ENCODE results near the gene RSL1D1.
"Not testable (repeated sequence)": the region's sequence is repeated elsewhere in the genome, so short reads cannot be mapped to it uniquely, and the experiment has no call there.

The RSL1D1 gene

DNA sequence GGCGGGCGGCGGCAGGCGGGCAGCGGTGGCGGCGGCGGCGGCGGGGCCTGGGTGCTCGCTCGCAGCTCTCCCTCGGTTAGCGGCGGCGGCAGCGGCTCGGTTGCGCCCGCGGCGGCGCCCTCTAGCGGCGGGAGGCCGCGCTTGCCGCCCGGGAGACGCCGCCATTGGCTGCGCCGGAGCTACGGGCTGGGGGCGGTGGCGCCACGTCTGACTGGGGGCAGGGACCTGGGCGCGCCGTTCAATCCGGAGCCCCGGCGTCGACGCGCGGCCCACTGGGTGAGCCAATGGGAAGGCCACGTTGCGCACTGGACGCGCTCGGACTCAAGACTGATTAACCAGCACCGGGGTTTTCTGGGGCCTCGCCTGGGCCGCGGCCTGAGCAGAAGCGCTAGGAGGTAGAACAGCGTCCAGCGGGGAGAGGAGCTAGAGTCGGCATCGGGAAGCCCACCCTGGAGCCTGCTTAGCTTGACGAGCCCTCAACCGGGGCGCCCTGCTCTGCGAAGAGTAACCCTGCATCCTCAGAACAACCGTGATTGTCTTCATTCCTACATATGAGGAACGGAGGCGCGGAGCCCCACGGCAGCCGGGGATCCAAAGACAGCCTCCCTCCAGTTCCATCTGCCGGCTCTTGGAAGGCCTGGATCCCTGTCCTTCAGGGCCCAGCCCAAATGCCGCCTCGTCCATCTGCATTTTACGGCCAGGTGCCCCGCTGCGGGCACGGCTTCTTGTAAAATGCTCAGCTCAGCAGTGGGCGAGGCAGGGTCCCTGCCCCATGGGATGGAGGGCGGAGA is 54.0 kb downstream of the RSL1D1 start, which contains the start of gene ZC3H7A:
Gene ZC3H7A, minus strand, starts transcription at position 93 of the 791 bp plus-strand sequence. CDS start 14,904 bp downstream, outside the sequence.
- no peak for FAIRE-seq

DNA sequence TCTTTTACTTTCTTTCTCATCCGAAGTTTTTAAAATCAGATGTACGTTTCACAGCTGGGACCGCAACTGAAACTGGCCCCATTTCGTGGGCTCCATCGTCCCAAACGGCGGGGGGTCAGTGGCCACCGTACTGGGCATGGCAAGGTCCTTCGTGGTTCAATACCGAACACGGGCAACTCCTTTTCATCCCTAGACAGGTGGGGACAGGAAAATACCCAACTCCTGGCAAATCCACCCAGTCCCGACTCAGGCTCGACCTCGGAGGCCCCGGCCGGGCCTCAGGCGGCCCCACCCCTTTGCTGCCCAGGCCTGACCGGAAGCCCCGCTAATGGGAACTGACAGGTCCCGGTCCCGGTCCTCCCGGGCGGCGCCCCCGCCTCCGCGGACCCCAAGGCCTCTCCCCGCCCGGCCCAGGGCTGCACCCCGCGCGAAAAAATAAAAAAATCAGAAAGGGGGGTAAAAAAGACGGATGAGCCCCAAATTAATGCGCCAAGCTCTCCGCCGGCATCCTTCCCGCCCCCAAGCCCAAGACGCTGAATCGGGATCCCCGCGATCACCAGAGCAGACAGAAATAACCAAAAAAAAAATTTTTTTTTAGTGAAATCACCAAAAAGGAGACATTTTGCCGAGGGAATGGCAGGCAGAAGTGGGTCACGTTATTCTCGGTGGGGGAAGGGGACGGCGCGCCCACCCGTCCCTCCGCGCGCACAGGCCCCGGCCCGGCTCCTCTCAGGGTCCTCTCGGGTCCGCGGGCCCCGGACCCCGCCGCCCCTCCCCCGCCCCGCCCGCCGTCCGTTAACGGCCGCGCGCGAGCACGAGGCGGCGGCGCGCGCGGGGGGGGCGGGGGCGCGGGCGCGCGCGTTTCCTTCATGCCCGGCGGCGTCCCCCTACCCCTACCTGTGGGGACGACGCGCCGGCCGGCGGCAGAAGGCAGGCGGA is 54.8 kb downstream of the RSL1D1 start:
- FAIRE-seq, result no peak

DNA sequence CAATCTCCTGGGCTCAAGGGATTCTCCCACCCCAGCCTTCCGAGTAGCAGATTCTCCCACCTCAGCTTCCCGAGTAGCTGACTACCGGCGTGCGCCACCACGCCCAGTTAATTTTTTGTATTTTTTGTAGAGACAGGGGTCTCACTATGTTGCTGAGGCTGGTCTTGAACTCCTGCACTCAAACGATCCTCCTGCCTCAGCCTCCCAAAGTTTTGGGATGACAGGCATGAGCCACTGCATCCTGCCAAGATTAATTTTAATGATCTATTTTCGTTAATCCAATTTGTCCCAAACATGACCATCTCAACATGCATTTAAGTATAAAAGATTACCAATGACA is 55.5 kb downstream of the RSL1D1 start:
- FAIRE-seq, result no peak

DNA sequence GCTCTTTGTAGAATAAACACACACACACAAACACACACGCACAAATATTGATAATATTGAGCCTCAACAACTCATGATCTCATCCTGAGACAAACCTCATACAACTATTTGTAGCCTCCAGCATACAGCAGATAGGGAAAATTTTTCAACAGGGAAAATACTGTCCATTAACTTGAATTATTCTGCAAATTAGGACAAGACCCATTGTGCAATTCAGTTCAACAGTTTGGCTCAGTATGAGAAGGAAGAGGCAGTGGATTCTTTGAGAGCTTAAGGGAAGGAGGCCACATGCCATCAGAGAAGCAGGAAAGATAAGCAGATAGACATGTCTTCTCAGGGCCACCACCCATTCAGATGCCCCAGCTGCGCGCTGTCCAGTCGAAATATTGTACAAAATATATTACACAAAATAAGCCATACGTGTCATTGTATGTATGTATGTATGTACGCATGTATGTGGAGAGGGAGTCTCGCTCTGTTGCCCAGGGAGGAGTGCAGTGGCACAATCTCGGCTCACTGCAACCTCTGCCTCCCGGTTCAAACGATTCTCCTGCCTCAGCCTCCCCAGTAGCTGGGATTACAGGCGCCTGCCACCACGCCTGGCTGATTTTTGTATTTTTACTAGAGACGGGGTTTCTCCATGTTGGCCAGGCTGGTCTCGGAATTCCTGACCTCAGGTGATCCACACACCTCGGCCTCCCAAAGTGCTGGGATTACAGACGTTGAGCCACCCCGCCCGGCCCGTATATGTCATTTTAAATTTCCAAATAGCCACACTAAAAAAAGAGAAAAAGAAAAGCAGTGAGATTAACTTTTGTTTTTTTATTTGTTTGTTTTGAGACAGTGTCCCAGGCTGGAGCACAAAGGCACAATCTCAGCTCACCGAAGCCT is 56.1 kb downstream of the RSL1D1 start:
- no peak for FAIRE-seq

DNA sequence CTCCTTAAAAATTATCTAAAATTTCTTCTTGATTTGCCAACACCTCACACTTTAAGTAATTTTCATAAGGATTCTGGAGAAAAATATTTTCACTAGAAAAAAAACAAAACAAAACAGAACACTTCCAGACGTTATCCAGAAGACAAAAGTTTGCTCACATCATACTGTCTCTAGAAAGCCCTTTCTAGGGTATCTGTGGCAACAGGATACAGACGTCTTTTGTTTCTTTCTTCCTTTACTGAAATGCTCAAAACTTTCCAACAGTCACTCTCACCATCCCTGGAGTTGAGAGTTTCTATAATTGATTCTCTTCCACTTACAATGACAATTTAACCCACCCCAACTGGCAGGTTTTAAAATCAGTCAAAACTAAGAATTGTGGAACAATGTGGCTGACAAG is 56.9 kb downstream of the RSL1D1 start:
- FAIRE-seq, result no peak

DNA sequence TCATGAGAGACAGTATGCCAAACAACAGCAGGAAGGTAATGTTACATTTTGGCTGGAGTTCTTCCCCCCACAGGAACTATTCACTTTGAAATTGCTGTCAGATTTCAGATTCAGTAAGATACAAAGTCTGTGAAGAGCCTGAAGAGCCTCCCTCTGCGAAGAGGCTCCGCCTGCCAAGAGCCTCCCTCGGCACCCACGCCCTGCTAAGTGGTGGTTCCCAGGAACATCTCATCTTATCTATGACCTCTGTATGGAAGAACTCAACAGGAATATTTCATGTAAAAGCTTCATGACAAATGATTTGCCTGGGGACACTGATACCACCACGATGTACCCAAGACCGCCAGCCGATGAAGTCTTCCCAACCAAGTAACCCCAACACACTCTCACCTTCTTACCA is 57.5 kb downstream of the RSL1D1 start:
- FAIRE-seq, result no peak

DNA sequence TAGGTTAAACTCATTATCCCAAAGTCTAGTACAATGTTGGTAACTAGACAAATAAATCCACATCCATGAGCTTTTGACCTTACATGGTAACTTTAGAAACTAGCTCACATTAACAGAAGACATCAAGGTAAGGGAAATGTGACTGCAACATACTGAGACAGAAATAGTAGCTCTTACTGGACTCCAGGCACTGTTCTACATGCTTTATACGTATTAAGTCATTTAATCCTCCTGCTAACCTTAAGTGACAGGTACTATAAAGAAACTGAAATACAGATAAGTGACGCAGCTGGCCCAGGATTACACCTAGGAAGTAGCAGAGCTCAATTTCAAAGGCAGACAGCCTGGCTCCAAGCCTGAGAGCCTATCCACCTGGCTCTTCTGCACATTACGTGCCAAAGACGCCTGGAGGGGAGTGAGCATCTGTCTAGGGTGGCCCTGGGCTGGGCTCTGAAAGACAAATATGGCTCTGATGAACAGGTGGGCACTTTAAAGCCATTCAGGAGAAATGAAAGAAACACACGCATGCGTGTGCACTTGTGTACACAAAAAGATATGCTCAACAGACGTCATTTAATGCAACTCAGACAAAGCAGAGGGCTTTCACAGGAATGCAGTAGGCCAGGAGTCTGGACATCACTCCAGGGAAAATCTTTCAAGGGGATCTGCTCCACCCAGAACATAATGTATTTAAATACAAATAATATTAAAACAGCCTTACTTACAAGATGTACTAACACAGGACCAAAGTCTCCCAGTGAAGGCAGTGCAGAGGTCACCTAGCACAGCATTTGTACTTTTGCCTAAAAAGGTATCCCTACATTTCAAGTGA is 58.7 kb downstream of the RSL1D1 start:
- no peak for FAIRE-seq

DNA sequence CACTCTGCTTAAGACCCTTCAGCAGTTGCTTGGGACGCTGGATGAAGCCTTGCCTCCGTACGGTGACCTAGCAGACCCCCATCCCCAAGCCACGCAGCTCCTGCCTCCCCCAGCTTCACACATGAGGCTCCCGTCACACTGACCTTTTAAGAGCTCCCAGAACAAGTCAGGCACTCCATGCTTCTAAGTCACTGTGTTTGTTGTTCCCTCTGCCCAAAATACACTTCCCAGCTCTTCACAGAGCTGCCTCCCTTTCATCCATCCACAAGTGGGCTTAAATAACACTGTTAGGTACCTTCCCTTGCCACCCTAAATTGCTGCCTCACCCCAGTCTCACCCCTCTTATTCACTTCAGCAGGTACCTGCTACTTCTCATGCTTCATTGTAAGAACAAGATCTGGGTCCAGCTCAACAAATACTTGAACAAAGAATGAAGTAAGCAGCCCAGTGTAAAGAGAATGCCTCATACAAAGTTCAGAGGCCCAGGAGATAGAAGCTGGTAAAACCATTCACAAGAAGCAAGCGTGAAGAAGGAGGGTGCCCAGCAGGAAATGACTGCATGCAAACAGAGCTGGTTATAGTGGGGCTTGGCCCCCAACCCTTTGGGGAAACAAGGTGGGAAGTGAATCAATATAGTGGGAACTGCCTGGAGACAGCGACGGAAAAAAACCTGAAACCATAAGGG is 60.1 kb downstream of the RSL1D1 start:
- FAIRE-seq, result no peak

DNA sequence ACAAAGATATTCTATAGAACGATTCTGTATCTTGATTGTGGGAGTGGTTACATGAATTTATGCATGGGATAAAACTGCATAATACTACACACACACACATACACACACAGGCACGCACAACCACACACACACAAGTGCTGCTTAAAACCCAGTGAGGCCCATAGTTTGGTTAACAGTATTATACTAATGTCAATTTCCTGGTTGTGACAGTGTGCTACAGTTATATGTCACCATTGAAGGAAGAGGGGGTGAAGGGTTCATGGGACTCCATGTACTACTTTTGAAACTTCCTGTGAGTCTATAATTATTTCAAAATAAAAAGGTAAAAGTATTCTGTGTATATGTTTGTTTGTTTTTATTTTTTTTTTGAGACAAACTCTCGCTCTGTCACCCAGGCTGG is 62.4 kb downstream of the RSL1D1 start:
- no peak for FAIRE-seq

DNA sequence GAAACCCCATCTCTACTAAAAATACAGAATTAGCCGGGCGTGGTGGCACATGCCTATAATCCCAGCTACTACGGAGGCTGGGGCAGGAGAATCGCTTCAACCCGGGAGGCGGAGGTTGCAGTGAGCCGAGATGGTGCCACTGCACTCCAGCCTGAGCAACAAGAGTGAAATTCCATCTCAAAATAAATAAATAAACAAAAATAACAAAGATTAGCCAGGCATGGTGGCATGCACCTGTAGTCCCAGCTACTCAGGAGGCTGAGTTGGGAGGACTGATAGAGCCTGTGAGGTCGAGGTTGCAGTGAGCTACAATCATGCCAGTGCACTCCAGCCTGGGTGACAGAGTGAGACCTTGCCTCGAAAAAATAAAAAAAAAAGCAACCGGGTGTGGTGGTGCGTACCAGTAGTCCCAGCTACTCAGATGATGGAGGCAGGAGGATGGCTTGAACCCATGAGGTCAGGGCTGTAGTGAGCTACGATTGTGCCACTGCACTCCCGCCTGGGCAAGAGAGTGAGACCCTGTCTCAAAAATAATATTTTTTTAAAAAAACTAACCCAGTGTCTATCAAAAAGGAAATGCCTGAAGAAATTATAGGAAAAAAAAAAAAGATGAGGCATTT is 66.3 kb downstream of the RSL1D1 start:
- not testable (repeated sequence) for FAIRE-seq

DNA sequence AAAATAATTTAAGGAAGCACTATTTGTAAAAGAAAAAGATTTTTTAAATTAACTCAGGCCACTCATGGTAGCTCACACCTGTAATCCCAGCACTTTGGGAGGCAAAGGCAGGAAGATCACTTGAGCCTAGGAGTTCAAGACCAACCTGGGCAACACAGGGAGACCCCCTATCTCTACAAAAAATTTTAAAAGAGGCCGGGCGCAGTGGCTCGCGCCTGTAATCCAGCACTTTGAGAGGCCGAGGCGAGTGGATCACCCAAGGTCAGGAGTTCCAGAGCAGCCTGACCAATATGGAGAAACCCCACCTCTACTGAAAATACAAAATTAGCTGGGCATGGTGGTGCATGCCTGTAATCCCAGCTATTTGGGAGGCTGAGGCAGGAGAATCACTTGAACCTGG is 67.0 kb downstream of the RSL1D1 start:
- FAIRE-seq, result not testable (repeated sequence)

DNA sequence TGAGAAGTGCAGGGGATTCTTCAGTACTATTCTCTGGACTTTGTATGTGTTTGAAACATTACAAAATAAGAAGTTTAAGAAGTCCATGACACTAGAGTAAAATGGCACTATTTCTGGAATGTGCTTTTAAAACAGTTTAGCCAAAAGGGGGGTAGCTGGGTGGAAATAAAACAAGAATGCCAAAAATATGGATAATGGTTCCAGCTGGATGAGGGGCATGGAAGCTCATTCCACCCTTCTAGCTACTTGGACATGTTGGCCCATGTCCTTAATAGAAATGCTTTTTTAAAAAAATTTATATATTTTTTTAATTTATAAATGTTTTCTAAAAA is 67.3 kb downstream of the RSL1D1 start:
- FAIRE-seq, result no peak

All from endometrium (tissue), 2 donors.